H9 (cell line): Measurements from ENCODE around the gene HSPE1. TPM values are rescaled to one million over a fixed set of nuclear protein-coding genes. Genes with fewer than 3 reads are reported as not detected.

Source experiments
- DNase-seq: peaks from one replicate; pipeline ENCODE4 v3.0.0-alpha.2; 2017
- H2AFZ ChIP-seq: one replicate; pipeline ENCODE4 v1.6.1; 2013; ENCODE audit warnings: mild to moderate bottlenecking, low read length, control low read depth, moderate library complexity
- H2AK5ac ChIP-seq: 2 replicates; pipeline ENCODE4 v1.6.1; 2013; ENCODE audit warnings: low read length, control low read depth, mixed read lengths; ENCODE audit not compliant: insufficient read length
- H2BK120ac ChIP-seq: one replicate; pipeline ENCODE4 v1.6.1; 2013; ENCODE audit warnings: low read depth, mild to moderate bottlenecking, low read length, control low read depth, inconsistent platforms; ENCODE audit not compliant: poor library complexity, severe bottlenecking
- H2BK12ac ChIP-seq: 2 replicates; pipeline ENCODE4 v1.6.1; 2013; ENCODE audit warnings: low read length, control low read depth, mixed read lengths, low read depth; ENCODE audit not compliant: insufficient read length
- H2BK15ac ChIP-seq: 2 replicates; pipeline ENCODE4 v1.6.1; 2013; ENCODE audit warnings: low read depth, low read length, control low read depth
- H2BK20ac ChIP-seq: one replicate; pipeline ENCODE4 v1.6.1; 2013; ENCODE audit warnings: low read depth, mild to moderate bottlenecking, low read length, control low read depth, inconsistent platforms; ENCODE audit not compliant: poor library complexity, severe bottlenecking
- H2BK5ac ChIP-seq: 2 replicates; pipeline ENCODE4 v1.6.1; 2013; ENCODE audit warnings: low read length, control low read depth, mixed read lengths; ENCODE audit not compliant: insufficient read length
- H3K14ac ChIP-seq: 2 replicates; pipeline ENCODE4 v1.6.1; 2013; ENCODE audit warnings: low read length, control low read depth; ENCODE audit not compliant: insufficient read depth
- H3K18ac ChIP-seq: 2 replicates; pipeline ENCODE4 v1.6.1; 2013; ENCODE audit warnings: low read depth, mild to moderate bottlenecking, mixed read lengths, low read length, control low read depth; ENCODE audit not compliant: insufficient read length
- H3K23ac ChIP-seq: 2 replicates; pipeline ENCODE4 v1.6.1; 2013; ENCODE audit warnings: low read length, control low read depth, mixed read lengths, low read depth; ENCODE audit not compliant: insufficient read length
- H3K23me2 ChIP-seq: 2 replicates; pipeline ENCODE4 v1.6.1; 2013; ENCODE audit warnings: low read depth, mild to moderate bottlenecking, mixed read lengths, low read length, control low read depth; ENCODE audit not compliant: insufficient read length, poor library complexity, severe bottlenecking
- H3K27ac ChIP-seq: 2 replicates; pipeline ENCODE4 v1.5.1; 2013; ENCODE audit warnings: low read length, control low read depth, mixed read lengths, low read depth; ENCODE audit not compliant: insufficient read length
- H3K27me3 ChIP-seq: 2 replicates; pipeline ENCODE4 v1.6.1; 2013; ENCODE audit warnings: low read length, control low read depth, inconsistent platforms; ENCODE audit not compliant: insufficient read depth
- H3K4ac ChIP-seq: 2 replicates; pipeline ENCODE4 v1.6.1; 2013; ENCODE audit warnings: low read depth, mild to moderate bottlenecking, control low read depth, inconsistent platforms, low read length, moderate library complexity
- H3K4me1 ChIP-seq: 2 replicates; pipeline ENCODE4 v1.6.1; 2013; ENCODE audit warnings: low read length, control low read depth, inconsistent platforms; ENCODE audit not compliant: insufficient read depth
- H3K4me2 ChIP-seq: 2 replicates; pipeline ENCODE4 v1.6.1; 2013; ENCODE audit warnings: low read length, control low read depth, mixed read lengths; ENCODE audit not compliant: insufficient read length, insufficient read depth
- H3K56ac ChIP-seq: 2 replicates; pipeline ENCODE4 v1.6.1; 2013; ENCODE audit warnings: low read depth, mild to moderate bottlenecking, mixed read lengths, low read length, control low read depth; ENCODE audit not compliant: insufficient read length
- H3K79me1 ChIP-seq: 2 replicates; pipeline ENCODE4 v1.6.1; 2013; ENCODE audit warnings: low read depth, mild to moderate bottlenecking, moderate library complexity, low read length, control low read depth, inconsistent platforms; ENCODE audit not compliant: insufficient read depth, poor library complexity, severe bottlenecking
- H3K79me2 ChIP-seq: 2 replicates; pipeline ENCODE4 v1.6.1; 2013; ENCODE audit warnings: low read length, control low read depth, inconsistent platforms; ENCODE audit not compliant: insufficient read depth
- H3K9ac ChIP-seq: 2 replicates; pipeline ENCODE4 v1.6.1; 2013; ENCODE audit warnings: low read length, control low read depth, mixed read lengths; ENCODE audit not compliant: insufficient read length; ENCODE audit errors: extremely low read depth
- H3K9me3 ChIP-seq: one replicate; pipeline ENCODE4 v1.6.1; 2013; ENCODE audit warnings: low read depth, low read length, inconsistent platforms; ENCODE audit not compliant: control insufficient read depth
- H3T11ph ChIP-seq: one replicate; pipeline ENCODE4 v1.6.1; 2013; ENCODE audit warnings: mild to moderate bottlenecking, low read length, control low read depth, inconsistent platforms
- H4K20me1 ChIP-seq: one replicate; pipeline ENCODE4 v1.6.1; 2013; ENCODE audit not compliant: control insufficient read depth, insufficient read length, insufficient read depth
- H4K5ac ChIP-seq: 2 replicates; pipeline ENCODE4 v1.6.1; 2013; ENCODE audit warnings: low read depth, mild to moderate bottlenecking, mixed read lengths, low read length, control low read depth; ENCODE audit not compliant: insufficient read length
- H4K8ac ChIP-seq: replicated peaks from 2 replicates; pipeline ENCODE4 v1.6.1; 2013; ENCODE audit warnings: low read length, control low read depth, mixed read lengths, low read depth; ENCODE audit not compliant: insufficient read length
- H4K91ac ChIP-seq: 2 replicates; pipeline ENCODE4 v1.6.1; 2013; ENCODE audit warnings: low read depth, mild to moderate bottlenecking, moderate library complexity, mixed read lengths, low read length, control low read depth; ENCODE audit not compliant: insufficient read length
- H3K27ac Mint-ChIP-seq, 3 experiments: 2 replicates in 2 of 3; 3 replicates in 1 of 3; pipeline ENCODE4 v1.8.0; 2020 to 2021; ENCODE audit warnings: mixed read lengths in 3 of 3, mild to moderate bottlenecking in 1 of 3, moderate library complexity in 1 of 3
- H3K27me3 Mint-ChIP-seq: 2 replicates; pipeline ENCODE4 v1.8.0; 2021; ENCODE audit warnings: low read depth, mild to moderate bottlenecking, moderate library complexity, mixed read lengths
- H3K36me3 Mint-ChIP-seq, 3 experiments: 2 replicates in 2 of 3; 3 replicates in 1 of 3; pipeline ENCODE4 v1.8.0; 2020 to 2021; ENCODE audit warnings: low read depth in 3 of 3, mixed read lengths in 3 of 3; ENCODE audit not compliant: insufficient read depth in 1 of 3
- H3K4me1 Mint-ChIP-seq, 2 experiments: 2 replicates each; pipeline ENCODE4 v1.8.0; 2020; ENCODE audit warnings: mixed read lengths in 2 of 2
- H3K4me3 Mint-ChIP-seq, 2 experiments: 2 replicates in 1 of 2; 3 replicates in 1 of 2; pipeline ENCODE4 v1.8.0; 2020 to 2021; ENCODE audit warnings: mild to moderate bottlenecking in 2 of 2, mixed read lengths in 2 of 2, moderate library complexity in 1 of 2
- H3K9me3 Mint-ChIP-seq, 2 experiments: 2 replicates in 1 of 2; 3 replicates in 1 of 2; pipeline ENCODE4 v1.8.0; 2020; ENCODE audit warnings: mild to moderate bottlenecking in 2 of 2, mixed read lengths in 2 of 2, moderate library complexity in 1 of 2
- CTCF ChIP-seq: fragments of 200-600 bp; sonication (generic); conservative IDR thresholded peaks from 3 replicates; pipeline ENCODE4 v1.8.0; 2021; ENCODE audit warnings: antibody characterized with exemption, mild to moderate bottlenecking
- WGBS: extraction: QIAGEN DNeasy Blood & Tissue Kit; methylation state at CpG from one replicate; pipeline ENCODE4 v1.1.7; 2013; ENCODE audit warnings: missing lambda C conversion rate, low lambda C conversion rate, mixed read lengths; ENCODE audit not compliant: insufficient read length; ENCODE audit errors: extremely low coverage; 5-methylcytosine and 5-hydroxymethylcytosine counted together
- total RNA-seq: library from RNA; stranded (reverse); gene quantifications from 2 replicates; pipeline ENCODE4 v1.2.1, GENCODE V29; 2021

The HSPE1 gene
- total RNA-seq, 1 experiment from 2014 or later: 347 TPM

GRCh38 chr2:197502685-197503084 is 2.5 kb downstream of the HSPE1 start:
- H3K4me1 Mint-ChIP-seq: peaks cover 17 to 21% of the 10 kb centered on the region in 2 experiments
- no peak for TF ChIP-seq CTCF
- H2BK12ac ChIP-seq: no peak overlapping the region
- H3K79me2 ChIP-seq: peaks cover 32% of the 10 kb centered on the region; the same call in 1 of the 2 replicates
- no peak overlapping the region for H3K27ac ChIP-seq
- H3K9me3 ChIP-seq: no peaks in the 10 kb centered on the region
- no peak overlapping the region for H3K14ac ChIP-seq
- no peak for DNase-seq
- H4K5ac ChIP-seq: no peak overlapping the region
- no peak overlapping the region for H3K4me2 ChIP-seq
- no peak overlapping the region for H3K56ac ChIP-seq
- H4K20me1 ChIP-seq: no peaks in the 10 kb centered on the region
- no peak overlapping the region for H3K18ac ChIP-seq
- H3K4me1 ChIP-seq: no peaks in the 10 kb centered on the region; the same call in 1 of the 2 replicates
- H2AFZ ChIP-seq: no peak overlapping the region
- H3K23ac ChIP-seq: no peak overlapping the region
- H3K9me3 Mint-ChIP-seq: no peaks in the 10 kb centered on the region; a peak in 1 of 5 replicates
- no peak overlapping the region for H4K91ac ChIP-seq
- no CpG with 5 or more reads among the region's 4 CpGs for WGBS
- H2BK15ac ChIP-seq: no peak overlapping the region
- peaks cover 6% of the 10 kb centered on the region for H3K23me2 ChIP-seq
- H3K36me3 Mint-ChIP-seq: peaks cover 47 to 65% (median 59%) of the 10 kb centered on the region in 3 experiments
- no peak overlapping the region for H2BK20ac ChIP-seq
- H2BK120ac ChIP-seq: no peak overlapping the region
- no peaks in the 10 kb centered on the region for H3K79me1 ChIP-seq
- no peak overlapping the region for H2BK5ac ChIP-seq
- no peak overlapping the region; a peak in 1 of 7 replicates for H3K27ac Mint-ChIP-seq
- H2AK5ac ChIP-seq: no peak overlapping the region
- H3K27me3 ChIP-seq: no peaks in the 10 kb centered on the region
- H3K9ac ChIP-seq: no peak overlapping the region
- peak overlapping the region; percentile 98 to 99; a peak in 4 of 5 replicates for H3K4me3 Mint-ChIP-seq
- H3T11ph ChIP-seq: no peak overlapping the region
- no peaks in the 10 kb centered on the region for H3K27me3 Mint-ChIP-seq
- no peak overlapping the region for H4K8ac ChIP-seq
- H3K4ac ChIP-seq: no peak overlapping the region
